Measurements from ENCODE around the gene TBX2. TPM values are rescaled to one million over a fixed set of nuclear protein-coding genes. Genes with fewer than 3 reads are reported as not detected.

The TBX2 gene
- total RNA-seq, 1 donor from 2014 or later: not detected

DNA sequence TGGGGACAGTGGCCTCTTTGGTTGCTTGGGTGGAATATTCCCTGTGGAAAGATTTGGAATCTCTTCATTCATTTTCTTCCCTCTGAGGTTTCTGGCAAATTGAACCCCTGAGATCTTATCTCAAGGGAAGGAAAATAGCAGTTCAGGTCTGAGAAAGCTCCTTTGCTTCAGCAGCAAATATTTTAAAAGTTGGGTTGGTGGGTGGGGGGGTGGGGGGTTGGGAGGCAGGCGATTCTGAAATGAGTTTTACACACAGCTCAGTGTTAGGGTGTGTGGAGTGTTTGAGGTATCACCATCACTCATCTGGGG lies 6.8 kb downstream of the TBX2 start:
- H3K4me1 ChIP-seq: peaks cover 13% of the 10 kb centered on the region
- Mint-ChIP-seq H3K36me3 (no peaks in the 10 kb centered on the region), H3K4me3 (peak overlapping the region; percentile 31), H3K9me3 (peaks cover 3% of the 10 kb centered on the region), H3K27me3 (ENCODE audit: insufficient read depth, low read depth) (peaks cover 81% of the 10 kb centered on the region), H3K4me1 (peaks cover 19% of the 10 kb centered on the region), H3K27ac (no peak overlapping the region)
- TF ChIP-seq, protein P1, sequence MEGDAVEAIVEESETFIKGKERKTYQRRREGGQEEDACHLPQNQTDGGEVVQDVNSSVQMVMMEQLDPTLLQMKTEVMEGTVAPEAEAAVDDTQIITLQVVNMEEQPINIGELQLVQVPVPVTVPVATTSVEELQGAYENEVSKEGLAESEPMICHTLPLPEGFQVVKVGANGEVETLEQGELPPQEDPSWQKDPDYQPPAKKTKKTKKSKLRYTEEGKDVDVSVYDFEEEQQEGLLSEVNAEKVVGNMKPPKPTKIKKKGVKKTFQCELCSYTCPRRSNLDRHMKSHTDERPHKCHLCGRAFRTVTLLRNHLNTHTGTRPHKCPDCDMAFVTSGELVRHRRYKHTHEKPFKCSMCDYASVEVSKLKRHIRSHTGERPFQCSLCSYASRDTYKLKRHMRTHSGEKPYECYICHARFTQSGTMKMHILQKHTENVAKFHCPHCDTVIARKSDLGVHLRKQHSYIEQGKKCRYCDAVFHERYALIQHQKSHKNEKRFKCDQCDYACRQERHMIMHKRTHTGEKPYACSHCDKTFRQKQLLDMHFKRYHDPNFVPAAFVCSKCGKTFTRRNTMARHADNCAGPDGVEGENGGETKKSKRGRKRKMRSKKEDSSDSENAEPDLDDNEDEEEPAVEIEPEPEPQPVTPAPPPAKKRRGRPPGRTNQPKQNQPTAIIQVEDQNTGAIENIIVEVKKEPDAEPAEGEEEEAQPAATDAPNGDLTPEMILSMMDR (IDR thresholded peaks at IDR 0.05): no peak
- TF ChIP-seq EZH2 (IDR thresholded peaks at IDR 0.05) (no peak), EZH2phosphoT487 (IDR thresholded peaks at IDR 0.05) (no peak)
- peaks cover 88% of the 10 kb centered on the region for H4K20me1 ChIP-seq (ENCODE audit: low read depth)
- H3K36me3 ChIP-seq: no peaks in the 10 kb centered on the region
- H3F3A ChIP-seq (ENCODE audit: low read depth): peaks cover 25% of the 10 kb centered on the region
- H3K79me2 ChIP-seq (ENCODE audit: low read depth): no peaks in the 10 kb centered on the region
- H2AFZ ChIP-seq (replicated peaks): no peak overlapping the region
- no peak overlapping the region for H3K9ac ChIP-seq
- H3K4me2 ChIP-seq: no peak overlapping the region
- H3K27ac ChIP-seq: no peak overlapping the region
- no peak overlapping the region for H3K4me3 ChIP-seq
- DNase-seq (ENCODE audit: low spot score): no peak
- H3K27me3 ChIP-seq: peaks cover 100% of the 10 kb centered on the region
- H3K9me3 ChIP-seq (ENCODE audit: low read depth): no peaks in the 10 kb centered on the region

DNA sequence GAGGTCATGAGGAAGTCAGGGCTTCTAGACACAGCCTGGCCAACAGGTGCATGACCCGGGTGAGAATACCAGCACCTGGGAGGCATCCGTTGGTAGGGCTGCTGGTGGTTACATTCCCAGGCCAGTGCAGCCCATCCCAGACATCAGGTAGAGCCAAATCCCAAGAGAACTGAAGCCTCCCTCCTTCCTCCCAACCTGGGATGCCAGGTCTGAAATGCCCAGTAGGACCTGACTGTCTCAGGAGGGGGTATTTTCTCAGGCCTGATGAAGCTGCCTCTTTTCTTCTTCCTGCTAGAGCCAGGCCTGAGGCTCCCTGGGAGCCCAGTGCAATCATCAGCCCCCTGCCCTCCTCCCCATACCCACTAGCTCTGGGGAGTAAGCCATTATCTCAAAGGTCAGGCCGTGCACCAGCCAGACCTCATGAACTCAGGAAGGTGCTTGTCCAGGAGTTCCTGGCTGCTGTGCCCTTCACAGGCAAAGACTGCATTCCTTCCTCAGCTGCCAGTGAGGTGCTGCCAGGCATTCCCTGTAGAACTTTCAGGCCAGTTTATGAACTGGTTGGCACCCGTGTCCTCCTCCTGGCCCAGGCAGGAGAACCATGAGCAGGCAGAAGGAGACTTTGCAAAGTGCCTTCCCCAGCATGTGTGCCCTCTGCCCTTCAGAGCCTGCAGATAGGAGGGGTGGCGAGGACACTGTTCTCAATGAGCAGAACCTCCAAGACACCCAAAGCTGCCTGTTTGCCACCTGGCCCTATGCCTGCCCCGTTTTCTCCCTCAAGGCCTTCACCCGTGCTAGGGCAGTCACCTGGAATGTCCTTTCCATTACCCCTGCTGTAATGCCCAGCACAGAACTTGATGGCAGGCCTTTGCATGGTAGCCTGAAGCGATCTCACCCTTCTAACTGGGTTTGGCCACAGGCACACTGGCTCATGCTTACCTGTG lies 7.6 kb downstream of the TBX2 start:
- H3F3A ChIP-seq (ENCODE audit: low read depth): peaks cover 30% of the 10 kb centered on the region
- H3K9ac ChIP-seq: no peak overlapping the region
- H4K20me1 ChIP-seq (ENCODE audit: low read depth): peaks cover 84% of the 10 kb centered on the region
- peaks cover 13% of the 10 kb centered on the region for H3K4me1 ChIP-seq
- H3K9me3 Mint-ChIP-seq: peaks cover 3% of the 10 kb centered on the region
- no peak overlapping the region for H2AFZ ChIP-seq (replicated peaks)
- no peak overlapping the region for H3K27ac Mint-ChIP-seq
- H3K4me2 ChIP-seq: no peak overlapping the region
- no peak overlapping the region for H3K4me3 ChIP-seq
- no peak overlapping the region for H3K27ac ChIP-seq
- no peak for DNase-seq (ENCODE audit: low spot score)
- H3K36me3 Mint-ChIP-seq: no peaks in the 10 kb centered on the region
- H3K36me3 ChIP-seq: no peaks in the 10 kb centered on the region
- no peaks in the 10 kb centered on the region for H3K9me3 ChIP-seq (ENCODE audit: low read depth)
- H3K79me2 ChIP-seq (ENCODE audit: low read depth): no peaks in the 10 kb centered on the region
- no peak for TF ChIP-seq EZH2 (IDR thresholded peaks at IDR 0.05)
- TF ChIP-seq, protein P1 (IDR thresholded peaks at IDR 0.05): no peak
- no peak for TF ChIP-seq EZH2phosphoT487 (IDR thresholded peaks at IDR 0.05)
- no peak overlapping the region for H3K4me3 Mint-ChIP-seq
- peaks cover 75% of the 10 kb centered on the region for H3K27me3 Mint-ChIP-seq (ENCODE audit: insufficient read depth, low read depth)
- H3K4me1 Mint-ChIP-seq: peaks cover 19% of the 10 kb centered on the region
- H3K27me3 ChIP-seq: peaks cover 100% of the 10 kb centered on the region

DNA sequence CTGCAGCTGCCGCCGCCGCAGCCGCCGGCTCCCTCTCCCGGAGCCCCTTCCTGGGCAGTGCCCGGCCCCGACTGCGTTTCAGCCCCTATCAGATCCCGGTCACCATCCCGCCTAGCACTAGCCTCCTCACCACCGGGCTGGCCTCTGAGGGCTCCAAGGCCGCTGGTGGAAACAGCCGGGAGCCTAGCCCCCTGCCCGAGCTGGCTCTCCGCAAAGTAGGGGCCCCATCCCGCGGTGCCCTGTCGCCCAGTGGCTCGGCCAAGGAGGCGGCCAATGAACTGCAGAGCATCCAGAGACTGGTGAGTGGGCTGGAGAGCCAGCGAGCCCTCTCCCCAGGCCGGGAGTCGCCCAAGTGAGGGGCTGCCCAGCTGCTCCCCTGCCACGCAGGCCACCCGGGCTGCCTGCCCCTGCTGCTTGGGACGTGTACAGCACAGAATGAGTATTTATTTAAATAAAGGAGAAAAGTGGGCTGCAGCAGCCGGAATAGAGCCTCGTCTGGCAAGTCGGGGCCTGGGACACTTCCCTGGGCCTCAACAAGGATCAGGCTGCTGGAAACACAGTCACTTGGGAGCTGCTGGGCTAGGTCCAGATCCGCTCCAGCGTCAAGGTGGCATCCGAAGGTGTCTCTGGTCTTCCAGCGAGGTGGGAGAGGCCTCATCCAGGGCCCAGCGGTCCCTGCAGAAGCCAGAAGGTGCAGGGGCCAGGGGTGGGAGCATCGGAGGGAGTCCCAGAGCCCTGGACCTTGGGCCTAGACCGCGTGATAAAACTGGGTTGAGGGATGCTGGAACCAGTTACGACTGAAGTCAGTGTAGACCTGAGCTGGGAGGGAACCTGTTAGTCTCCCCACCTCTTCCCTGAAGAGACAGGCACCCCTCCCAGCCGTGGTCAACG lies 8.8 kb downstream of the TBX2 start:
- Histone ChIP-seq H3F3A (ENCODE audit: low read depth) (peaks cover 35% of the 10 kb centered on the region), H3K4me2 (peak overlapping the region; percentile 79), H3K79me2 (ENCODE audit: low read depth) (no peaks in the 10 kb centered on the region), H3K4me3 (no peak overlapping the region), H3K27me3 (peaks cover 100% of the 10 kb centered on the region), H3K9ac (no peak overlapping the region), H3K27ac (no peak overlapping the region), H2AFZ (replicated peaks) (no peak overlapping the region), H3K4me1 (peaks cover 18% of the 10 kb centered on the region), H4K20me1 (ENCODE audit: low read depth) (peaks cover 75% of the 10 kb centered on the region), H3K36me3 (no peaks in the 10 kb centered on the region), H3K9me3 (ENCODE audit: low read depth) (no peaks in the 10 kb centered on the region)
- Mint-ChIP-seq H3K9me3 (no peaks in the 10 kb centered on the region), H3K4me3 (peak overlapping the region; percentile 79), H3K27ac (no peak overlapping the region), H3K27me3 (ENCODE audit: insufficient read depth, low read depth) (peaks cover 66% of the 10 kb centered on the region), H3K36me3 (no peaks in the 10 kb centered on the region), H3K4me1 (peaks cover 17% of the 10 kb centered on the region)
- TF ChIP-seq, protein P1 (IDR thresholded peaks at IDR 0.05): no peak
- peak; percentile 97 for TF ChIP-seq EZH2 (IDR thresholded peaks at IDR 0.05)
- peak; percentile 98 for TF ChIP-seq EZH2phosphoT487 (IDR thresholded peaks at IDR 0.05)
- peak; percentile 38 for DNase-seq (ENCODE audit: low spot score)
